ENCODE data around the gene LIFR.

The LIFR gene

GRCh38 chr5:38483805-38484398, 72.5 kb downstream of the LIFR start:
- Histone ChIP-seq H3K9me3 (replicated peaks in 1 of 11) (no peaks in the 10 kb centered on the region), H3K4me2 (no peak overlapping the region), H4K20me1 (0 out of 22 replicates have a peak, but pooled peaks cover 0 to 3% (median 0%) of the 10 kb centered on the region in 11 experiments), H3K4me3 (no peak overlapping the region), H3K4me1 (no peaks in the 10 kb centered on the region), H3K36me3 (no peaks in the 10 kb centered on the region), H3K27me3 (peaks cover 0 to 94% (median 0%) of the 10 kb centered on the region in 11 experiments; a peak in 6 of 22 replicates), H3K9ac (no peak overlapping the region), H3K27ac (no peak overlapping the region)
- TF ChIP-seq Cebpa-rat (IDR thresholded peaks at IDR 0.05): no peak

GRCh38 chr5:38479315-38479904, 77.0 kb downstream of the LIFR start:
- Histone ChIP-seq H3K9ac (no peak overlapping the region), H3K27me3 (peaks cover 0 to 95% (median 0%) of the 10 kb centered on the region in 11 experiments; a peak in 6 of 22 replicates), H3K36me3 (no peaks in the 10 kb centered on the region), H4K20me1 (no peaks in the 10 kb centered on the region), H3K4me1 (no peaks in the 10 kb centered on the region), H3K9me3 (replicated peaks in 1 of 11) (no peaks in the 10 kb centered on the region), H3K4me2 (no peak overlapping the region), H3K27ac (no peak overlapping the region), H3K4me3 (no peak overlapping the region)
- TF ChIP-seq Cebpa-rat (IDR thresholded peaks at IDR 0.05): no peak

GRCh38 chr5:38478878-38479277, 77.6 kb downstream of the LIFR start:
- Histone ChIP-seq H3K4me3 (no peak overlapping the region), H3K9me3 (replicated peaks in 1 of 11) (no peaks in the 10 kb centered on the region), H3K36me3 (no peaks in the 10 kb centered on the region), H3K4me2 (no peak overlapping the region), H3K27ac (no peak overlapping the region), H3K27me3 (peaks cover 0 to 96% (median 0%) of the 10 kb centered on the region in 11 experiments; a peak in 6 of 22 replicates), H4K20me1 (no peaks in the 10 kb centered on the region; a peak in 1 of 22 replicates), H3K4me1 (no peaks in the 10 kb centered on the region), H3K9ac (no peak overlapping the region)
- no peak for TF ChIP-seq Cebpa-rat (IDR thresholded peaks at IDR 0.05)

GRCh38 chr5:38478166-38478565, 78.3 kb downstream of the LIFR start:
- H3K4me3 ChIP-seq: no peak overlapping the region
- no peak overlapping the region for H3K9ac ChIP-seq
- peaks cover 0 to 6% (median 0%) of the 10 kb centered on the region in 11 experiments; a peak in 1 of 22 replicates for H4K20me1 ChIP-seq
- peaks cover 0 to 96% (median 0%) of the 10 kb centered on the region in 11 experiments; a peak in 7 of 22 replicates for H3K27me3 ChIP-seq
- H3K4me1 ChIP-seq: no peaks in the 10 kb centered on the region
- H3K4me2 ChIP-seq: no peak overlapping the region
- H3K9me3 ChIP-seq (replicated peaks in 1 of 11): no peaks in the 10 kb centered on the region
- no peaks in the 10 kb centered on the region for H3K36me3 ChIP-seq
- H3K27ac ChIP-seq: no peak overlapping the region
- TF ChIP-seq Cebpa-rat (IDR thresholded peaks at IDR 0.05): no peak

- H3K27me3 ChIP-seq: peaks cover 0 to 99% (median 0%) of the 10 kb centered on the region in 11 experiments; a peak in 9 of 22 replicates
- no peak overlapping the region for H3K4me2 ChIP-seq
- no peaks in the 10 kb centered on the region for H3K9me3 ChIP-seq (replicated peaks in 1 of 11)
- H3K36me3 ChIP-seq: no peaks in the 10 kb centered on the region
- peaks cover 0 to 15% (median 12%) of the 10 kb centered on the region in 10 experiments; a peak in 15 of 20 replicates for H3K4me1 ChIP-seq
- H3K27ac ChIP-seq: no peak overlapping the region
- H3K4me3 ChIP-seq: no peak overlapping the region
- no peak overlapping the region for H3K9ac ChIP-seq
- peaks cover 0 to 44% (median 0%) of the 10 kb centered on the region in 11 experiments; a peak in 5 of 22 replicates for H4K20me1 ChIP-seq
- TF ChIP-seq Cebpa-rat (IDR thresholded peaks at IDR 0.05): no peak
Measured at GRCh38 chr5:38473008-38473407, 83.4 kb downstream of the LIFR start.

- no peak for TF ChIP-seq Cebpa-rat (IDR thresholded peaks at IDR 0.05)
Measured at GRCh38 chr5:38472541-38472940, 83.9 kb downstream of the LIFR start.

GRCh38 chr5:38471709-38472108, 84.7 kb downstream of the LIFR start:
- H3K27ac ChIP-seq: no peak overlapping the region
- H3K9ac ChIP-seq: no peak overlapping the region
- H3K4me3 ChIP-seq: no peak overlapping the region
- H3K4me1 ChIP-seq: peaks cover 0 to 25% (median 13%) of the 10 kb centered on the region in 10 experiments; a peak in 15 of 20 replicates
- H3K9me3 ChIP-seq (replicated peaks in 1 of 11): no peaks in the 10 kb centered on the region
- peaks cover 0 to 57% (median 0%) of the 10 kb centered on the region in 11 experiments; a peak in 6 of 22 replicates for H4K20me1 ChIP-seq
- H3K36me3 ChIP-seq: no peaks in the 10 kb centered on the region
- no peak for TF ChIP-seq Cebpa-rat (IDR thresholded peaks at IDR 0.05)
- peaks cover 0 to 99% (median 0%) of the 10 kb centered on the region in 11 experiments; a peak in 9 of 22 replicates for H3K27me3 ChIP-seq
- no peak overlapping the region for H3K4me2 ChIP-seq

More at GRCh38 chr5:38472541-38472940, 83.9 kb downstream of the LIFR start:
- Histone ChIP-seq H3K9ac (no peak overlapping the region), H3K9me3 (replicated peaks in 1 of 11) (no peaks in the 10 kb centered on the region), H4K20me1 (peaks cover 0 to 49% (median 0%) of the 10 kb centered on the region in 11 experiments; a peak in 6 of 22 replicates), H3K27ac (no peak overlapping the region), H3K4me3 (no peak overlapping the region), H3K4me2 (no peak overlapping the region), H3K36me3 (no peaks in the 10 kb centered on the region), H3K4me1 (peaks cover 0 to 20% (median 13%) of the 10 kb centered on the region in 10 experiments; a peak in 15 of 20 replicates), H3K27me3 (peaks cover 0 to 99% (median 0%) of the 10 kb centered on the region in 11 experiments; a peak in 9 of 22 replicates)

GRCh38 chr5:38469707-38470267, 86.7 kb downstream of the LIFR start:
- Histone ChIP-seq H3K4me2 (peak overlapping the region in 5 of 11 experiments; percentile 68 to 91 (median 79); a peak in 6 of 22 replicates), H3K36me3 (no peaks in the 10 kb centered on the region)

More at GRCh38 chr5:38469707-38470267, 86.7 kb downstream of the LIFR start:
- Histone ChIP-seq H4K20me1 (peaks cover 0 to 76% (median 0%) of the 10 kb centered on the region in 11 experiments; a peak in 6 of 22 replicates), H3K4me1 (peaks cover 0 to 25% (median 13%) of the 10 kb centered on the region in 10 experiments; a peak in 15 of 20 replicates), H3K27ac (no peak overlapping the region), H3K9ac (no peak overlapping the region), H3K9me3 (replicated peaks in 1 of 11) (no peaks in the 10 kb centered on the region; a peak in 2 of 22 replicates), H3K27me3 (peaks cover 0 to 99% (median 0%) of the 10 kb centered on the region in 11 experiments; a peak in 9 of 22 replicates), H3K4me3 (no peak overlapping the region)
- TF ChIP-seq Cebpa-rat (IDR thresholded peaks at IDR 0.05): no peak

Data from BLaER1 treated with 17β-estradiol and CSF1 and Interleukin-3, amounts not matched to agents 10 nM and 100 nM (cell line).